Measurements from ENCODE around the gene PROX1.

GRCh38 chr1:213972141-213972540 lies 15.6 kb upstream of the PROX1 start:
- no peak for TF ChIP-seq CTCF (IDR thresholded peaks at IDR 0.05)
- TF ChIP-seq POLR2A (IDR thresholded peaks at IDR 0.05), result no peak
